Keratinocyte (primary cell): ENCODE measurements around the gene PDE9A. TPM values are rescaled to one million over a fixed set of nuclear protein-coding genes. Genes with fewer than 3 reads are reported as not detected.

Experiments
- DNase-seq: peaks from one replicate; pipeline ENCODE4 v3.0.0-alpha.2; 2011; ENCODE audit warnings: low read depth, missing footprints, low spot score
- FAIRE-seq: peaks from 2 replicates; lab custom pipeline; 2011; peaks lifted over from hg19 to GRCh38; lab: Jason Lieb, UNC
- H2AFZ ChIP-seq: 2 replicates; pipeline ENCODE4 v1.6.0; 2012; ENCODE audit warnings: low read length, control low read depth, inconsistent platforms; ENCODE audit not compliant: control insufficient read depth
- H3K27ac ChIP-seq: 2 replicates; pipeline ENCODE4 v1.5.1; 2011; ENCODE audit warnings: low read length; ENCODE audit not compliant: control insufficient read depth, insufficient read depth
- H3K27me3 ChIP-seq: 3 replicates; pipeline ENCODE4 v1.6.0; 2011; ENCODE audit warnings: low read length; ENCODE audit not compliant: control insufficient read depth, insufficient read depth; ENCODE audit errors: extremely low read depth
- H3K36me3 ChIP-seq, 2 experiments: 2 replicates in 1 of 2; 3 replicates in 1 of 2; pipeline ENCODE4 v1.5.1; 2011; ENCODE audit warnings: low read length in 2 of 2, mild to moderate bottlenecking in 1 of 2; ENCODE audit not compliant: control insufficient read depth in 2 of 2, insufficient read depth in 2 of 2; ENCODE audit errors: extremely low read depth in 1 of 2
- H3K4me1 ChIP-seq: 3 replicates; pipeline ENCODE4 v1.5.1; 2011; ENCODE audit warnings: low read length; ENCODE audit not compliant: control insufficient read depth, insufficient read depth; ENCODE audit errors: extremely low read depth
- H3K4me2 ChIP-seq: 3 replicates; pipeline ENCODE4 v1.6.0; 2011; ENCODE audit warnings: low read depth, low read length; ENCODE audit not compliant: control insufficient read depth, insufficient read depth; ENCODE audit errors: extremely low read depth
- H3K4me3 ChIP-seq, 3 experiments: fragments of 200-600 bp in 1 of 3; sonication (generic) in 1 of 3; 2 replicates in 2 of 3; 3 replicates in 1 of 3; pipeline ENCODE4 v1.5.1; 2011 to 2016; ENCODE audit warnings: low read length in 3 of 3, mild to moderate bottlenecking in 3 of 3, control low read depth in 2 of 3, inconsistent platforms in 1 of 3, low read depth in 1 of 3, mixed read lengths in 1 of 3, mixed run types in 1 of 3, moderate library complexity in 1 of 3; ENCODE audit not compliant: control insufficient read depth in 2 of 3, insufficient read depth in 2 of 3; ENCODE audit errors: extremely low read depth in 1 of 3
- H3K79me2 ChIP-seq: 2 replicates; pipeline ENCODE4 v1.6.0; 2012; ENCODE audit warnings: low read length; ENCODE audit not compliant: control insufficient read depth, insufficient read depth
- H3K9ac ChIP-seq: 3 replicates; pipeline ENCODE4 v1.6.0; 2011; ENCODE audit warnings: low read length; ENCODE audit not compliant: control insufficient read depth, insufficient read depth; ENCODE audit errors: extremely low read depth
- H3K9me1 ChIP-seq: 3 replicates; pipeline ENCODE4 v1.6.0; 2011; ENCODE audit warnings: low read length; ENCODE audit not compliant: control insufficient read depth, insufficient read depth; ENCODE audit errors: extremely low read depth
- H3K9me3 ChIP-seq: 2 replicates; pipeline ENCODE4 v1.5.1; 2012; ENCODE audit warnings: low read depth, low read length; ENCODE audit not compliant: control insufficient read depth
- H4K20me1 ChIP-seq: 3 replicates; pipeline ENCODE4 v1.6.0; 2011; ENCODE audit warnings: low read length; ENCODE audit not compliant: control insufficient read depth, insufficient read depth; ENCODE audit errors: extremely low read depth
- CTCF ChIP-seq, 3 experiments: IDR thresholded peaks in 1 of 3; conservative IDR thresholded peaks in 1 of 3; optimal IDR thresholded peaks in 1 of 3; 2 replicates in 2 of 3; 3 replicates in 1 of 3; pipeline versions ENCODE3 to v1.5.1; 2011; ENCODE audit warnings: low read length in 3 of 3, mild to moderate bottlenecking in 3 of 3, moderate library complexity in 2 of 3, control low read depth in 1 of 3, inconsistent platforms in 1 of 3; ENCODE audit not compliant: insufficient read depth in 2 of 3; ENCODE audit errors: extremely low read depth in 1 of 3
- EZH2 ChIP-seq: IDR thresholded peaks from one replicate; pipeline ENCODE4 v1.6.1; 2012; ENCODE audit warnings: inconsistent platforms, mild to moderate bottlenecking, low read length, moderate library complexity
- dilution Hi-C: fragments of 300-500 bp; cut with MboI; formaldehyde crosslinking; loops from one replicate; pipeline ENCODE4 v1.7.0; 2020; ENCODE audit warnings: low sequenced_read_pairs; ENCODE audit not compliant: extremely low pct_ligation_motif_present
- polyA plus RNA-seq, 5 experiments: library from polyadenylated mRNA; depleted of rRNA in 3 of 5; stranded (reverse) in 3 of 5; stranded (forward) in 1 of 5; unstranded in 1 of 5; fragments of >200 nt; gene quantifications; 1 replicate in 1 of 5; 2 replicates in 3 of 5; 3 replicates in 1 of 5; pipeline versions ENCODE4 v1.2.1 to v1.2.3, GENCODE V29; 2011 to 2012; ENCODE audit warnings: missing spikeins in 2 of 5, low read depth in 1 of 5, low replicate concordance in 1 of 5

The PDE9A gene
- polyA plus RNA-seq, 1 donor (not counting 4 experiments of a cell fraction or from before 2014, with no cell fraction given) = 0.13 TPM

- Histone ChIP-seq H2AFZ (no peak overlapping the region), H3K4me1 (no peaks in the 10 kb centered on the region), H3K9me3 (no peaks in the 10 kb centered on the region), H3K4me2 (no peak overlapping the region), H3K79me2 (no peaks in the 10 kb centered on the region), H3K36me3 (no peaks in the 10 kb centered on the region), H3K9ac (no peak overlapping the region), H3K27ac (no peak overlapping the region), H3K27me3 (peaks cover 6% of the 10 kb centered on the region), H4K20me1 (no peaks in the 10 kb centered on the region), H3K4me3 (no peak overlapping the region), H3K9me1 (no peaks in the 10 kb centered on the region)
- TF ChIP-seq CTCF (optimal IDR thresholded peaks at IDR 0.05 in 1 of 3, IDR thresholded peaks at IDR 0.05 in 1 of 3, conservative IDR thresholded peaks at IDR 0.05 in 1 of 3; ENCODE audit: extremely low read depth in 1 of 3, insufficient read depth in 2 of 3, low read length in 3 of 3) (no peak), EZH2 (no peak)
- no peak for DNase-seq
- no peak for FAIRE-seq
- dilution Hi-C loops = no loop called here
Observed at GRCh38 chr21:42635848-42636519, 17.4 kb upstream of the PDE9A start.

- H3K4me3 ChIP-seq = no peak overlapping the region
- H3K79me2 ChIP-seq = no peaks in the 10 kb centered on the region
- H4K20me1 ChIP-seq = no peaks in the 10 kb centered on the region
- dilution Hi-C loops = no loop called here
- H3K9me1 ChIP-seq = no peaks in the 10 kb centered on the region
- no peak for FAIRE-seq
- no peak overlapping the region for H2AFZ ChIP-seq
- peaks cover 9% of the 10 kb centered on the region for H3K27me3 ChIP-seq
- no peak for TF ChIP-seq EZH2
- TF ChIP-seq CTCF (optimal IDR thresholded peaks at IDR 0.05 in 1 of 3, IDR thresholded peaks at IDR 0.05 in 1 of 3, conservative IDR thresholded peaks at IDR 0.05 in 1 of 3; ENCODE audit: extremely low read depth in 1 of 3, insufficient read depth in 2 of 3, low read length in 3 of 3) = no peak
- H3K4me2 ChIP-seq = no peak overlapping the region
- no peaks in the 10 kb centered on the region for H3K4me1 ChIP-seq
- no peak overlapping the region for H3K27ac ChIP-seq
- H3K36me3 ChIP-seq = no peaks in the 10 kb centered on the region
- H3K9ac ChIP-seq = no peak overlapping the region
- no peaks in the 10 kb centered on the region for H3K9me3 ChIP-seq
- peak; percentile 21 for DNase-seq
Observed at GRCh38 chr21:42636520-42637266, 16.7 kb upstream of the PDE9A start.
